ENCODE data around the gene CWC25.

GRCh38 chr17:38762231-38762630 lies 62.9 kb downstream of the CWC25 start:
- no peak for TF ChIP-seq CTCF (IDR thresholded peaks at IDR 0.05)
- TF ChIP-seq POLR2A (IDR thresholded peaks at IDR 0.05): no peak

Data from thyroid gland (tissue), 4 donors.